ENCODE data around the gene LCLAT1.

DNA sequence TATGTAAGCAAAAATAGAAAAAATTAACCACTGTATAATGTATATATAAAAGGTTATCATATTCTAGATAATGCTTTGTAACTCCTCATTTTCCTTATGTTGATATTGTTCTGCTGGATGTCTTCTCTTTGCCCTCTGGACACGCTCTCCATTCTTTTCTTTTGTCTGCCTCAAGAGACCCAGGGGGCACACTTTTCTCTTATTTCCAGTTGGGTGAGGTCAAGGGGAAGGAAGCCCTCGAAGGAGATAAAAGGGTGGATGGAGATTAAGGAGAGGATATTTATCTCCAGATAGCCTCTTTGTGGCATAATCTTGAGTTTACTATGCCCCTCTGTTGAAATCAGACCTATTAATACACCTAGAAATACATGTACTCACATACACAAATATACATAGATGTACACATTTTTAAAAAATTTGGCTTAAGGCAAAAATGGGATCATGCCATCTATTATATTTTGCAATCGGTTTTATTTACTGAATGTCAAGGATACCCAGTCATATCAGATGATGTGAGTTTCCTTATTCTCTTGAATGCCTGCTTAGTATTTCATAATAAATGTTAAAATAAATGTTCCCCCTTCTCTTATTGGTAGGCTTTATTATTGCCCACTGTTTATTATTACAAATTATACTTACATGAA is 65.3 kb downstream of the LCLAT1 start:
- TF ChIP-seq, protein P1, sequence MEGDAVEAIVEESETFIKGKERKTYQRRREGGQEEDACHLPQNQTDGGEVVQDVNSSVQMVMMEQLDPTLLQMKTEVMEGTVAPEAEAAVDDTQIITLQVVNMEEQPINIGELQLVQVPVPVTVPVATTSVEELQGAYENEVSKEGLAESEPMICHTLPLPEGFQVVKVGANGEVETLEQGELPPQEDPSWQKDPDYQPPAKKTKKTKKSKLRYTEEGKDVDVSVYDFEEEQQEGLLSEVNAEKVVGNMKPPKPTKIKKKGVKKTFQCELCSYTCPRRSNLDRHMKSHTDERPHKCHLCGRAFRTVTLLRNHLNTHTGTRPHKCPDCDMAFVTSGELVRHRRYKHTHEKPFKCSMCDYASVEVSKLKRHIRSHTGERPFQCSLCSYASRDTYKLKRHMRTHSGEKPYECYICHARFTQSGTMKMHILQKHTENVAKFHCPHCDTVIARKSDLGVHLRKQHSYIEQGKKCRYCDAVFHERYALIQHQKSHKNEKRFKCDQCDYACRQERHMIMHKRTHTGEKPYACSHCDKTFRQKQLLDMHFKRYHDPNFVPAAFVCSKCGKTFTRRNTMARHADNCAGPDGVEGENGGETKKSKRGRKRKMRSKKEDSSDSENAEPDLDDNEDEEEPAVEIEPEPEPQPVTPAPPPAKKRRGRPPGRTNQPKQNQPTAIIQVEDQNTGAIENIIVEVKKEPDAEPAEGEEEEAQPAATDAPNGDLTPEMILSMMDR (conservative IDR thresholded peaks at IDR 0.05): no peak
- TF ChIP-seq ZFX (IDR thresholded peaks at IDR 0.05): no peak
